ENCODE data around the gene WDTC1.

DNA sequence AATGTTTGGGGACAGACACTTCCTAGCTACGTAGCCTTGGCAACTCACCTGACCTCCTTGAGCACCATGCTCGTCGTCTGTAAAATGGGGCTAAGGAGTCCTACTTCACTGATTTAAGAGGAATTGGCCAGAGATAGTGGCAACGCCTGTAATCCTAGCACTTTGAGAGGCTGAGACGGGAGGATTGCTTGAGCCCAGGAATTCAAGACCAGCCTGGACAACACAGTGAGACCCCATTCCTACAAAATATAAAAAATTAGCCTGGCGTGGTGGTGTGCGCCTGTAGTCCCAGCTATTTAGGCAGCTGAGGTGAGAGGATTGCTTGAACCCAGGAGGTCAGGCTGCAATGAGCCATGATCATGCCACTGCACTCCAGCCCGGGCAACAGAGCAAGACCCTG is 111.9 kb downstream of the WDTC1 start:
- TF ChIP-seq, protein P1, sequence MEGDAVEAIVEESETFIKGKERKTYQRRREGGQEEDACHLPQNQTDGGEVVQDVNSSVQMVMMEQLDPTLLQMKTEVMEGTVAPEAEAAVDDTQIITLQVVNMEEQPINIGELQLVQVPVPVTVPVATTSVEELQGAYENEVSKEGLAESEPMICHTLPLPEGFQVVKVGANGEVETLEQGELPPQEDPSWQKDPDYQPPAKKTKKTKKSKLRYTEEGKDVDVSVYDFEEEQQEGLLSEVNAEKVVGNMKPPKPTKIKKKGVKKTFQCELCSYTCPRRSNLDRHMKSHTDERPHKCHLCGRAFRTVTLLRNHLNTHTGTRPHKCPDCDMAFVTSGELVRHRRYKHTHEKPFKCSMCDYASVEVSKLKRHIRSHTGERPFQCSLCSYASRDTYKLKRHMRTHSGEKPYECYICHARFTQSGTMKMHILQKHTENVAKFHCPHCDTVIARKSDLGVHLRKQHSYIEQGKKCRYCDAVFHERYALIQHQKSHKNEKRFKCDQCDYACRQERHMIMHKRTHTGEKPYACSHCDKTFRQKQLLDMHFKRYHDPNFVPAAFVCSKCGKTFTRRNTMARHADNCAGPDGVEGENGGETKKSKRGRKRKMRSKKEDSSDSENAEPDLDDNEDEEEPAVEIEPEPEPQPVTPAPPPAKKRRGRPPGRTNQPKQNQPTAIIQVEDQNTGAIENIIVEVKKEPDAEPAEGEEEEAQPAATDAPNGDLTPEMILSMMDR (IDR thresholded peaks at IDR 0.05; ENCODE audit: control extremely low read depth in 1 of 3, insufficient read depth in 1 of 3, low read depth in 1 of 3, low read length in 3 of 3): no peak
- TF ChIP-seq MAFK (IDR thresholded peaks at IDR 0.05; ENCODE audit: low read depth, low read length) (no peak), POLR2AphosphoS5 (IDR thresholded peaks at IDR 0.05; ENCODE audit: low read depth, low read length) (no peak), EZH2 (IDR thresholded peaks at IDR 0.05; ENCODE audit: low read depth, low read length, severe bottlenecking) (no peak), YY1 (IDR thresholded peaks at IDR 0.05; ENCODE audit: low read depth, low read length) (no peak)
- TF ChIP-seq, protein P2, sequence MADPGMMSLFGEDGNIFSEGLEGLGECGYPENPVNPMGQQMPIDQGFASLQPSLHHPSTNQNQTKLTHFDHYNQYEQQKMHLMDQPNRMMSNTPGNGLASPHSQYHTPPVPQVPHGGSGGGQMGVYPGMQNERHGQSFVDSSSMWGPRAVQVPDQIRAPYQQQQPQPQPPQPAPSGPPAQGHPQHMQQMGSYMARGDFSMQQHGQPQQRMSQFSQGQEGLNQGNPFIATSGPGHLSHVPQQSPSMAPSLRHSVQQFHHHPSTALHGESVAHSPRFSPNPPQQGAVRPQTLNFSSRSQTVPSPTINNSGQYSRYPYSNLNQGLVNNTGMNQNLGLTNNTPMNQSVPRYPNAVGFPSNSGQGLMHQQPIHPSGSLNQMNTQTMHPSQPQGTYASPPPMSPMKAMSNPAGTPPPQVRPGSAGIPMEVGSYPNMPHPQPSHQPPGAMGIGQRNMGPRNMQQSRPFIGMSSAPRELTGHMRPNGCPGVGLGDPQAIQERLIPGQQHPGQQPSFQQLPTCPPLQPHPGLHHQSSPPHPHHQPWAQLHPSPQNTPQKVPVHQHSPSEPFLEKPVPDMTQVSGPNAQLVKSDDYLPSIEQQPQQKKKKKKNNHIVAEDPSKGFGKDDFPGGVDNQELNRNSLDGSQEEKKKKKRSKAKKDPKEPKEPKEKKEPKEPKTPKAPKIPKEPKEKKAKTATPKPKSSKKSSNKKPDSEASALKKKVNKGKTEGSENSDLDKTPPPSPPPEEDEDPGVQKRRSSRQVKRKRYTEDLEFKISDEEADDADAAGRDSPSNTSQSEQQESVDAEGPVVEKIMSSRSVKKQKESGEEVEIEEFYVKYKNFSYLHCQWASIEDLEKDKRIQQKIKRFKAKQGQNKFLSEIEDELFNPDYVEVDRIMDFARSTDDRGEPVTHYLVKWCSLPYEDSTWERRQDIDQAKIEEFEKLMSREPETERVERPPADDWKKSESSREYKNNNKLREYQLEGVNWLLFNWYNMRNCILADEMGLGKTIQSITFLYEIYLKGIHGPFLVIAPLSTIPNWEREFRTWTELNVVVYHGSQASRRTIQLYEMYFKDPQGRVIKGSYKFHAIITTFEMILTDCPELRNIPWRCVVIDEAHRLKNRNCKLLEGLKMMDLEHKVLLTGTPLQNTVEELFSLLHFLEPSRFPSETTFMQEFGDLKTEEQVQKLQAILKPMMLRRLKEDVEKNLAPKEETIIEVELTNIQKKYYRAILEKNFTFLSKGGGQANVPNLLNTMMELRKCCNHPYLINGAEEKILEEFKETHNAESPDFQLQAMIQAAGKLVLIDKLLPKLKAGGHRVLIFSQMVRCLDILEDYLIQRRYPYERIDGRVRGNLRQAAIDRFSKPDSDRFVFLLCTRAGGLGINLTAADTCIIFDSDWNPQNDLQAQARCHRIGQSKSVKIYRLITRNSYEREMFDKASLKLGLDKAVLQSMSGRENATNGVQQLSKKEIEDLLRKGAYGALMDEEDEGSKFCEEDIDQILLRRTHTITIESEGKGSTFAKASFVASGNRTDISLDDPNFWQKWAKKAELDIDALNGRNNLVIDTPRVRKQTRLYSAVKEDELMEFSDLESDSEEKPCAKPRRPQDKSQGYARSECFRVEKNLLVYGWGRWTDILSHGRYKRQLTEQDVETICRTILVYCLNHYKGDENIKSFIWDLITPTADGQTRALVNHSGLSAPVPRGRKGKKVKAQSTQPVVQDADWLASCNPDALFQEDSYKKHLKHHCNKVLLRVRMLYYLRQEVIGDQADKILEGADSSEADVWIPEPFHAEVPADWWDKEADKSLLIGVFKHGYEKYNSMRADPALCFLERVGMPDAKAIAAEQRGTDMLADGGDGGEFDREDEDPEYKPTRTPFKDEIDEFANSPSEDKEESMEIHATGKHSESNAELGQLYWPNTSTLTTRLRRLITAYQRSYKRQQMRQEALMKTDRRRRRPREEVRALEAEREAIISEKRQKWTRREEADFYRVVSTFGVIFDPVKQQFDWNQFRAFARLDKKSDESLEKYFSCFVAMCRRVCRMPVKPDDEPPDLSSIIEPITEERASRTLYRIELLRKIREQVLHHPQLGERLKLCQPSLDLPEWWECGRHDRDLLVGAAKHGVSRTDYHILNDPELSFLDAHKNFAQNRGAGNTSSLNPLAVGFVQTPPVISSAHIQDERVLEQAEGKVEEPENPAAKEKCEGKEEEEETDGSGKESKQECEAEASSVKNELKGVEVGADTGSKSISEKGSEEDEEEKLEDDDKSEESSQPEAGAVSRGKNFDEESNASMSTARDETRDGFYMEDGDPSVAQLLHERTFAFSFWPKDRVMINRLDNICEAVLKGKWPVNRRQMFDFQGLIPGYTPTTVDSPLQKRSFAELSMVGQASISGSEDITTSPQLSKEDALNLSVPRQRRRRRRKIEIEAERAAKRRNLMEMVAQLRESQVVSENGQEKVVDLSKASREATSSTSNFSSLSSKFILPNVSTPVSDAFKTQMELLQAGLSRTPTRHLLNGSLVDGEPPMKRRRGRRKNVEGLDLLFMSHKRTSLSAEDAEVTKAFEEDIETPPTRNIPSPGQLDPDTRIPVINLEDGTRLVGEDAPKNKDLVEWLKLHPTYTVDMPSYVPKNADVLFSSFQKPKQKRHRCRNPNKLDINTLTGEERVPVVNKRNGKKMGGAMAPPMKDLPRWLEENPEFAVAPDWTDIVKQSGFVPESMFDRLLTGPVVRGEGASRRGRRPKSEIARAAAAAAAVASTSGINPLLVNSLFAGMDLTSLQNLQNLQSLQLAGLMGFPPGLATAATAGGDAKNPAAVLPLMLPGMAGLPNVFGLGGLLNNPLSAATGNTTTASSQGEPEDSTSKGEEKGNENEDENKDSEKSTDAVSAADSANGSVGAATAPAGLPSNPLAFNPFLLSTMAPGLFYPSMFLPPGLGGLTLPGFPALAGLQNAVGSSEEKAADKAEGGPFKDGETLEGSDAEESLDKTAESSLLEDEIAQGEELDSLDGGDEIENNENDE (IDR thresholded peaks at IDR 0.05; ENCODE audit: insufficient replicate concordance, low read length): no peak
